Calu3 (cell line): ENCODE results near the gene DLGAP1. TPM values are rescaled to one million over a fixed set of nuclear protein-coding genes. Genes with fewer than 3 reads are reported as not detected.

ENCODE experiments used
- BruUV-seq: library from RNA; stranded (reverse); fragments of 400-500 nt; replicated peaks from 2 replicates; lab custom pipeline; 2021; lab: Mats Ljungman, UMichigan
- CTCF ChIA-PET: fragments of 300-600 bp; sonication (Branson Sonifier 250); formaldehyde crosslinking; loops from one replicate; lab custom pipeline; 2022; ENCODE audit warnings: antibody characterized with exemption; lab: Charles Lee
- DNase-seq: peaks from one replicate; pipeline ENCODE4 v3.0.0; 2022
- H3K27ac Mint-ChIP-seq: one replicate; pipeline ENCODE4 v1.8.0; 2022; ENCODE audit warnings: mixed read lengths; ENCODE audit not compliant: unreplicated experiment
- H3K27me3 Mint-ChIP-seq: one replicate; pipeline ENCODE4 v1.8.0; 2022; ENCODE audit warnings: mixed read lengths; ENCODE audit not compliant: unreplicated experiment
- H3K36me3 Mint-ChIP-seq: one replicate; pipeline ENCODE4 v1.8.0; 2022; ENCODE audit warnings: mild to moderate bottlenecking, moderate library complexity, mixed read lengths; ENCODE audit not compliant: insufficient read depth, unreplicated experiment
- H3K4me1 Mint-ChIP-seq: one replicate; pipeline ENCODE4 v1.8.0; 2022; ENCODE audit warnings: mild to moderate bottlenecking, low read depth, mixed read lengths; ENCODE audit not compliant: unreplicated experiment
- H3K4me3 Mint-ChIP-seq: one replicate; pipeline ENCODE4 v1.8.0; 2022; ENCODE audit warnings: mild to moderate bottlenecking, low read depth, moderate library complexity, mixed read lengths; ENCODE audit not compliant: unreplicated experiment
- H3K9me3 Mint-ChIP-seq: one replicate; pipeline ENCODE4 v1.8.0; 2022; ENCODE audit warnings: low read depth, mixed read lengths; ENCODE audit not compliant: unreplicated experiment
- intact Hi-C: fragments of 100-400 bp; cut with micrococcal nuclease; formaldehyde crosslinking; loops from one replicate; pipeline ENCODE4 v1.10.0; 2022; ENCODE audit not compliant: unreplicated experiment
- total RNA-seq: library from RNA; stranded (reverse); gene quantifications from 2 replicates; pipeline ENCODE4 v1.2.3, GENCODE V29; 2022
- TF ChIP-seq, protein P1 (sequence below): fragments of 200-600 bp; IDR thresholded peaks from one replicate; pipeline ENCODE4 v1.8.0; 2022; ENCODE audit warnings: antibody characterized with exemption; ENCODE audit not compliant: unreplicated experiment

The DLGAP1 gene
- total RNA-seq, 1 experiment from 2014 or later = 9.0 TPM

GRCh38 chr18:3803350-3803749, 651.8 kb downstream of the DLGAP1 start:
- H3K27ac Mint-ChIP-seq = no peak overlapping the region
- no TSS peak for BruUV-seq
- H3K27me3 Mint-ChIP-seq = no peaks in the 10 kb centered on the region
- no peak for DNase-seq
- no peaks in the 10 kb centered on the region for H3K36me3 Mint-ChIP-seq
- no peak overlapping the region for H3K4me3 Mint-ChIP-seq
- H3K9me3 Mint-ChIP-seq = no peaks in the 10 kb centered on the region
- peaks cover 2% of the 10 kb centered on the region for H3K4me1 Mint-ChIP-seq
- TF ChIP-seq, protein P1, sequence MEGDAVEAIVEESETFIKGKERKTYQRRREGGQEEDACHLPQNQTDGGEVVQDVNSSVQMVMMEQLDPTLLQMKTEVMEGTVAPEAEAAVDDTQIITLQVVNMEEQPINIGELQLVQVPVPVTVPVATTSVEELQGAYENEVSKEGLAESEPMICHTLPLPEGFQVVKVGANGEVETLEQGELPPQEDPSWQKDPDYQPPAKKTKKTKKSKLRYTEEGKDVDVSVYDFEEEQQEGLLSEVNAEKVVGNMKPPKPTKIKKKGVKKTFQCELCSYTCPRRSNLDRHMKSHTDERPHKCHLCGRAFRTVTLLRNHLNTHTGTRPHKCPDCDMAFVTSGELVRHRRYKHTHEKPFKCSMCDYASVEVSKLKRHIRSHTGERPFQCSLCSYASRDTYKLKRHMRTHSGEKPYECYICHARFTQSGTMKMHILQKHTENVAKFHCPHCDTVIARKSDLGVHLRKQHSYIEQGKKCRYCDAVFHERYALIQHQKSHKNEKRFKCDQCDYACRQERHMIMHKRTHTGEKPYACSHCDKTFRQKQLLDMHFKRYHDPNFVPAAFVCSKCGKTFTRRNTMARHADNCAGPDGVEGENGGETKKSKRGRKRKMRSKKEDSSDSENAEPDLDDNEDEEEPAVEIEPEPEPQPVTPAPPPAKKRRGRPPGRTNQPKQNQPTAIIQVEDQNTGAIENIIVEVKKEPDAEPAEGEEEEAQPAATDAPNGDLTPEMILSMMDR = no peak
- intact Hi-C loops = no loop called here
- CTCF ChIA-PET = interaction anchor here (0.5 to 0.6 kb wide), 2 partner anchors 79 to 112 kb away, joined by 3 to 4 read pairs; no protein-coding TSS in a partner anchor

DNA sequence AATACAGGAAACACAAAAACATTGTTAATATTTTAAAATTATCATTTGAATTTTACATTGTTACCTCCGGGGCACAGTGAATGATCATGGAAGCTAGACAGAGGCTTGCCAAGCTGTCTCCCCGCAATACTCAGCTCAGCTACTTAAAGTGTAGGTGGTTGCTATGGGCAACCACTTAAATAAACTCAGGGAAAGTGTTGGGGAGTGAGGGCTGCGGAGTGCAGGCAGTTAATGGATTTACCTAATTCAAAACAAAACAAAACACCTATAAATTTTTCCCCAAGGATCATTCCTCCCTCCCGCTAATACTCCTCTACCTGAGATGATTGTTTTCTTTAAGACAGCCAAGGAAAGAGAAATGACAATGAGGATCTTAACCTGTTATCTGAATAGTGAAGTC, 655.6 kb downstream of the DLGAP1 start:
- CTCF ChIA-PET = no interaction called here
- no peak overlapping the region for H3K27ac Mint-ChIP-seq

GRCh38 chr18:3798032-3798431, 657.1 kb downstream of the DLGAP1 start:
- no peaks in the 10 kb centered on the region for H3K27me3 Mint-ChIP-seq
- peak overlapping the region; percentile 28 for H3K27ac Mint-ChIP-seq
- H3K4me1 Mint-ChIP-seq = peaks cover 38% of the 10 kb centered on the region
- H3K4me3 Mint-ChIP-seq = no peak overlapping the region
- DNase-seq = no peak
- intact Hi-C loops = no loop called here
- BruUV-seq = no TSS peak
- H3K36me3 Mint-ChIP-seq = no peaks in the 10 kb centered on the region
- no peaks in the 10 kb centered on the region for H3K9me3 Mint-ChIP-seq
- CTCF ChIA-PET = no interaction called here
- TF ChIP-seq, protein P1 = no peak

More for the DNA sequence above, 655.6 kb downstream of the DLGAP1 start:
- Mint-ChIP-seq H3K36me3 (no peaks in the 10 kb centered on the region), H3K27me3 (no peaks in the 10 kb centered on the region), H3K4me1 (peaks cover 23% of the 10 kb centered on the region), H3K9me3 (no peaks in the 10 kb centered on the region), H3K4me3 (no peak overlapping the region)
- intact Hi-C loops = no loop called here
- BruUV-seq = no TSS peak
- no peak for DNase-seq
- TF ChIP-seq, protein P1 = no peak

DNA sequence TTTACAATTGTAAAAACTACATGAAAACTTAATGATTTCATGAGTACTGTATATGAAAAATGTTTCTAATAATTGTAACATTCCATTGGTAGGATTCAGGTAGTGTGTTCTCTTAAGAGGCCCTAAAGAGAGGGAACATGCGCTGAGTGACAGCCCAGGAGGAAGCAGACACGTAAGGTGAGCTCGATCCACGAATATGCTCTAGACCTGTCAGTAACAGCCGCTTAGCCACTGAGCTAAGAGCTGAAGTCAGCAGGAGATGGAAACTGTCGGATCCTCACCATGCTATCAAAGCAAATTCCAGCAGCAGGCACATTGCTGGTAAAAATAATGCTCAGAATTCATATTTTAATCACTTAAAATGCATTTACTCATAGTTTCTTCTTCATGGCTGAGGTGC, 658.7 kb downstream of the DLGAP1 start:
- H3K4me3 Mint-ChIP-seq = no peak overlapping the region
- CTCF ChIA-PET = interaction anchor here (1.2 kb wide), 1 partner anchor 25 kb away, joined by 3 read pairs; no protein-coding TSS in a partner anchor
- TF ChIP-seq, protein P1 = no peak
- intact Hi-C loops = no loop called here
- H3K27me3 Mint-ChIP-seq = no peaks in the 10 kb centered on the region
- no peaks in the 10 kb centered on the region for H3K9me3 Mint-ChIP-seq
- no peak overlapping the region for H3K27ac Mint-ChIP-seq
- peaks cover 41% of the 10 kb centered on the region for H3K4me1 Mint-ChIP-seq
- no peak for DNase-seq
- H3K36me3 Mint-ChIP-seq = no peaks in the 10 kb centered on the region
- no TSS peak for BruUV-seq
